ENCODE measurements around the gene MINDY4B. TPM values are rescaled to one million over a fixed set of nuclear protein-coding genes. Genes with fewer than 3 reads are reported as not detected.

MINDY4B gene
- total and polyA plus RNA-seq, 2 of the 13 experiments (the other 11 are each of a cell fraction or from before 2014, with no cell fraction given): not detected

GRCh38 chr3:150920236-150920635, 15.0 kb upstream of the MINDY4B start:
- no peaks in the 10 kb centered on the region for H3K79me2 ChIP-seq (ENCODE audit: insufficient read depth, low read length)
- in situ Hi-C loops (cut with HindIII; ENCODE audit: extremely low pct_ligation_motif_present, low pct_unique_long_range_greater_than_20kb) (no loop called here), intact Hi-C loops (cut with micrococcal nuclease; ENCODE audit: unreplicated experiment) (loop anchor here (10.0 kb wide), 1 partner anchor 165 kb away; the partner anchor contains the start of gene MED12L)
- CTCF ChIA-PET (ENCODE audit: low intra/inter-chr PET ratio, low total read pairs): no interaction called here
- no peak for DNase-seq (ENCODE audit: low spot score)
- H3K36me3 ChIP-seq (replicated peaks in 1 of 2; ENCODE audit: control insufficient read depth in 1 of 2, insufficient read depth in 2 of 2, low read length in 2 of 2): no peaks in the 10 kb centered on the region
- no peak for ATAC-seq
- no peaks in the 10 kb centered on the region for H3K9me3 ChIP-seq (ENCODE audit: low read length)
- no peaks in the 10 kb centered on the region for H3K4me1 ChIP-seq (ENCODE audit: insufficient read depth, low read length)
- H4K20me1 ChIP-seq (ENCODE audit: insufficient read depth, low read length): no peaks in the 10 kb centered on the region
- peaks cover 0 to 17% of the 10 kb centered on the region in 2 experiments; a peak in 2 of 5 replicates for H3K27me3 ChIP-seq (ENCODE audit: control insufficient read depth in 1 of 2, insufficient read depth in 2 of 2, low read length in 2 of 2)
- no peak overlapping the region for H3K9ac ChIP-seq (ENCODE audit: insufficient read depth, low read depth, low read length)
- FAIRE-seq: no peak
- no TSS peak for BruUV-seq (replicated peaks)
- POLR2A ChIA-PET: no interaction called here
- 39% methylated on average over 2 of the region's 2 CpGs for WGBS (ENCODE audit: low lambda C conversion rate)
- no peak overlapping the region for H3K27ac ChIP-seq (ENCODE audit: extremely low read length, insufficient read depth, low read length)
- H3K4me2 ChIP-seq (ENCODE audit: low read depth, low read length): no peak overlapping the region
- no peak overlapping the region for H2AFZ ChIP-seq (ENCODE audit: low read length)
- H3K4me3 ChIP-seq (replicated peaks in 1 of 3; ENCODE audit: insufficient read depth in 1 of 3, low read depth in 2 of 3, low read length in 3 of 3): no peak overlapping the region
- TF ChIP-seq SRF (IDR thresholded peaks at IDR 0.05; ENCODE audit: low read depth, low read length): no peak
- no peak for TF ChIP-seq ZNF879 (CRISPR knock-in tag; IDR thresholded peaks at IDR 0.05)
- TF ChIP-seq PTBP1 (IDR thresholded peaks at IDR 0.05; ENCODE audit: low read depth, low read length, poor library complexity, severe bottlenecking): no peak
- TF ChIP-seq CREB1 (IDR thresholded peaks at IDR 0.05): no peak
- TF ChIP-seq CREB1 (CRISPR knock-in tag; IDR thresholded peaks at IDR 0.05): no peak
- no peak for TF ChIP-seq AKAP8 (CRISPR knock-in tag; IDR thresholded peaks at IDR 0.05)
- no peak for TF ChIP-seq ZFP36 (IDR thresholded peaks at IDR 0.05; ENCODE audit: borderline replicate concordance, low read depth, low read length, partially characterized antibody)
- TF ChIP-seq GTF3A (CRISPR knock-in tag; conservative IDR thresholded peaks at IDR 0.05): no peak
- TF ChIP-seq SIX1 (CRISPR knock-in tag; IDR thresholded peaks at IDR 0.05; ENCODE audit: borderline replicate concordance): no peak
- TF ChIP-seq MYPOP (CRISPR knock-in tag; IDR thresholded peaks at IDR 0.05): no peak
- TF ChIP-seq CREB3 (CRISPR knock-in tag; IDR thresholded peaks at IDR 0.05): no peak
- no peak for TF ChIP-seq ZNF318 (CRISPR knock-in tag; IDR thresholded peaks at IDR 0.05)
- no peak for TF ChIP-seq ZNF18 (CRISPR knock-in tag; IDR thresholded peaks at IDR 0.05; ENCODE audit: insufficient replicate concordance)
